CD4-positive, alpha-beta T cell treated with Interleukin-6 for 4 hours (primary cell): ENCODE data around the gene DNAI1.
A peak's percentile ranks its signal among the peaks of the same experiment; 100 is the strongest.
"Not testable (repeated sequence)": the region's sequence is repeated elsewhere in the genome, so short reads cannot be mapped to it uniquely, and the experiment has no call there.

Experiments
- DNase-seq: peaks from one replicate; pipeline ENCODE4 v3.0.0-alpha.2; 2020; ENCODE audit warnings: mixed read lengths

Gene DNAI1

GRCh38 chr9:34515959-34516358 lies 57.4 kb downstream of the DNAI1 start:
- DNase-seq, result no peak

GRCh38 chr9:34517185-34517584 lies 58.6 kb downstream of the DNAI1 start:
- DNase-seq, result no peak

- DNase-seq, result no peak
Measured at GRCh38 chr9:34518110-34518616, 59.6 kb downstream of the DNAI1 start.

- no peak for DNase-seq
Measured at GRCh38 chr9:34518896-34519295, 60.3 kb downstream of the DNAI1 start.

- DNase-seq, result no peak
Measured at GRCh38 chr9:34519321-34520020, 60.9 kb downstream of the DNAI1 start.

- DNase-seq, result no peak
Measured at GRCh38 chr9:34520096-34520495, 61.5 kb downstream of the DNAI1 start.

- no peak for DNase-seq
Measured at GRCh38 chr9:34520505-34521385, 62.1 kb downstream of the DNAI1 start.

GRCh38 chr9:34521406-34522045 lies 62.9 kb downstream of the DNAI1 start:
- DNase-seq, result no peak

GRCh38 chr9:34522091-34522887 lies 63.7 kb downstream of the DNAI1 start:
- no peak for DNase-seq

- DNase-seq, result peak; percentile 91
Measured at GRCh38 chr9:34522971-34523797, 64.6 kb downstream of the DNAI1 start, which contains the start of gene ENHO. Gene ENHO (minus strand): TSS chr9:34522990. CDS start chr9:34521695, 1,295 bp downstream.

GRCh38 chr9:34524349-34524748 lies 65.7 kb downstream of the DNAI1 start:
- DNase-seq, result no peak

GRCh38 chr9:34526026-34526425 lies 67.4 kb downstream of the DNAI1 start:
- no peak for DNase-seq

GRCh38 chr9:34532041-34532440 lies 73.4 kb downstream of the DNAI1 start:
- not testable (repeated sequence) for DNase-seq

- no peak for DNase-seq
Measured at GRCh38 chr9:34536685-34537084, 78.1 kb downstream of the DNAI1 start.

- no peak for DNase-seq
Measured at GRCh38 chr9:34540827-34541226, 82.2 kb downstream of the DNAI1 start.

- no peak for DNase-seq
Measured at GRCh38 chr9:34541540-34541939, 82.9 kb downstream of the DNAI1 start.

- DNase-seq, result no peak
Measured at GRCh38 chr9:34544035-34544434, 85.4 kb downstream of the DNAI1 start.

GRCh38 chr9:34545497-34545896 lies 86.9 kb downstream of the DNAI1 start:
- no peak for DNase-seq

GRCh38 chr9:34546102-34546833 lies 87.7 kb downstream of the DNAI1 start:
- DNase-seq, result no peak
